Measurements from ENCODE around the gene SH3RF3.
"Not testable (repeated sequence)": the region's sequence is repeated elsewhere in the genome, so short reads cannot be mapped to it uniquely, and the experiment has no call there.

SH3RF3 gene

DNA sequence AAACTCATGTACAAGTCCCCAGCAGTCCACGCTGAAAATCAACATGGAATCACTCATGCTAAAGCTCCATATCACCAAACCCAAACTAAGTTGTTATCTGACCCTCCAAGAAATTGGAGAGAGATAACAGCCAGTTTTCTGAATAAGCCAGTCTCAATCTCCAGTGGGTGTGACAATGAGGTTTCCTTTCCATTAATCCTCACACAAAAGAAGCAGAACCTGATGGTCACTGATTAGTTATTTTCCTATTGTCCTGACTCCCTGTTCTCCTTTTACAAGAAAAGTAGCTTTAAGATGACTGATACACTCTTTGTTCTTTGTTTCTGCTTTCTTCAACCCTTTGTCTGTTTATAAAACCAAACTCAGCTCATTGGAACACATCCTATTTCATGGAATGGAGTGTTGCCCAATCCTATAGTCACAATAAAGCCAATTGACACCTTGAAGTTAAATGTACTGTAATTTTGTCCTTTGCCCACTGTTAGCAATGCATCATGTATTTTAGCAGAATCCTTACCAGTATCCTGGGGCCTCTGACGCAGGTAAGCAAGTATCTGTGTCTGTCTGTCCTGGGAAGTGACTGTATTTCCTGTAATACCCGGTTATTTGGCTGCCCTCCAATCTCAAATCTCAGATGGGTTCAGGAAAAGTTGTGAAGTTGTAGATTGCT is 30.6 kb upstream of the SH3RF3 start:
- Histone ChIP-seq H3K27me3 (ENCODE audit: low read depth) (no peaks in the 10 kb centered on the region), H3K36me3 (replicated peaks) (no peaks in the 10 kb centered on the region), H3K4me3 (no peak overlapping the region), H3K9me3 (no peaks in the 10 kb centered on the region), H3K4me1 (no peaks in the 10 kb centered on the region)
- peak in 1 of 2 experiments; percentile 6 for DNase-seq (ENCODE audit: low spot score in 2 of 2)
- in situ Hi-C loops (cut with MboI; ENCODE audit: low sequenced_read_pairs), result no loop called here

DNA sequence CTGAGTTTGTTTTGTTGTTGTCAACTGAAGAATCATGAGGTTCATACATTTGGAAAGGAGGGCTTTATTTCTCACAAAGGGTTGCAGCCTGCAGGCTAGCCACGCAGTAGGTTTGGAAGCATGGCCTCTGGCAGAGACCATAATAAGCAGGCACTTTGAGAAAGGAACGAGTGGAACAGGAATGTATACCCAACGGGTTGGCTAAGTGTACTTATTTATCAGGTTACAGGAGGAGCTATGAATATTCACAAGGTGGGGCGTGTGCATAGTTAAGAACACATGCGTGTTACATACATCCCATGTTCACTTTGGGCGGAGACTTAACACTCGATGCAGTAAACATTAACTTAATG is 30.1 kb upstream of the SH3RF3 start:
- in situ Hi-C loops (cut with MboI; ENCODE audit: low sequenced_read_pairs), result no loop called here
- Histone ChIP-seq H3K9me3 (no peaks in the 10 kb centered on the region), H3K4me1 (no peaks in the 10 kb centered on the region), H3K4me3 (no peak overlapping the region), H3K36me3 (replicated peaks) (no peaks in the 10 kb centered on the region), H3K27me3 (ENCODE audit: low read depth) (no peaks in the 10 kb centered on the region)
- no peak for DNase-seq (ENCODE audit: low spot score in 2 of 2)

DNA sequence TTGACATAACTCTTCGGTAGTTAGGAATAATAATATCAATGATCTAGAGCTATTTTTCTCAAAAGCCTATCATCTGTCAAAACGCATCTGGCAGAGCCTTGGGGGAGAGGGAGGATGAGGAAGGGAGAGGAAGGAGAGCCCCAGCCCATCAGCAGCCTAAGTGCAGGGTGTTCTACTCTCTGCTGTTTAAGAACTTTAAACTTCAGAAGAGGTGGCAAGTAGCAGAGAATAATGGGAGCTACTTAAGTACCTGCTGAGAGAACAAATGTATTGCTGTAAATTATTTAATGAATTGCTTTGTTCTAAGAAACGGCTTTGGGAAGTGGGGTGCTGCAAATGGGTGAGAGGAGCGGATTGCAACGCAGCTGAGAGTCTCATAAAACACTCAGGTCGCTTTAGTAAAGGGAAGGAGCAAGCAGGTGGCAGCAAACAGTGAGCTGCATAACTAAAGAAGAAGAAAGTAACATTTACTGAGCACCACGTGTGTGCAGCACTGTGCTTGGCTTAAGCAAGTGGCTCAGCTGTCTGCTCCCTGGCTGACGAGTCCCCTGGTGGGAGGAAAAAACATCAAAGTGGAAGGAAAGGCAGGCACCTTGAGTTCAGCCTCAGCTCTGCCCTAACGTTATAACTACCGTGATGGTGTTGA is 26.3 kb upstream of the SH3RF3 start:
- in situ Hi-C loops (cut with MboI; ENCODE audit: low sequenced_read_pairs), result no loop called here
- no peaks in the 10 kb centered on the region for H3K27me3 ChIP-seq (ENCODE audit: low read depth)
- no peaks in the 10 kb centered on the region for H3K4me1 ChIP-seq
- no peak for DNase-seq (ENCODE audit: low spot score in 2 of 2)
- H3K4me3 ChIP-seq, result no peak overlapping the region
- H3K36me3 ChIP-seq (replicated peaks), result no peaks in the 10 kb centered on the region
- no peaks in the 10 kb centered on the region for H3K9me3 ChIP-seq

GRCh38 chr2:109105113-109105512 is 23.9 kb upstream of the SH3RF3 start:
- no peaks in the 10 kb centered on the region for H3K36me3 ChIP-seq (replicated peaks)
- H3K27me3 ChIP-seq (ENCODE audit: low read depth), result no peaks in the 10 kb centered on the region
- DNase-seq (ENCODE audit: low spot score in 2 of 2), result no peak
- in situ Hi-C loops (cut with MboI; ENCODE audit: low sequenced_read_pairs), result no loop called here
- no peaks in the 10 kb centered on the region for H3K4me1 ChIP-seq
- H3K4me3 ChIP-seq, result no peak overlapping the region
- no peaks in the 10 kb centered on the region for H3K9me3 ChIP-seq

GRCh38 chr2:109108740-109109139 is 20.3 kb upstream of the SH3RF3 start:
- no peaks in the 10 kb centered on the region for H3K9me3 ChIP-seq
- H3K27me3 ChIP-seq (ENCODE audit: low read depth), result no peaks in the 10 kb centered on the region
- no peaks in the 10 kb centered on the region for H3K4me1 ChIP-seq
- DNase-seq (ENCODE audit: low spot score in 2 of 2), result no peak
- no peak overlapping the region for H3K4me3 ChIP-seq
- in situ Hi-C loops (cut with MboI; ENCODE audit: low sequenced_read_pairs), result no loop called here
- H3K36me3 ChIP-seq (replicated peaks), result no peaks in the 10 kb centered on the region

DNA sequence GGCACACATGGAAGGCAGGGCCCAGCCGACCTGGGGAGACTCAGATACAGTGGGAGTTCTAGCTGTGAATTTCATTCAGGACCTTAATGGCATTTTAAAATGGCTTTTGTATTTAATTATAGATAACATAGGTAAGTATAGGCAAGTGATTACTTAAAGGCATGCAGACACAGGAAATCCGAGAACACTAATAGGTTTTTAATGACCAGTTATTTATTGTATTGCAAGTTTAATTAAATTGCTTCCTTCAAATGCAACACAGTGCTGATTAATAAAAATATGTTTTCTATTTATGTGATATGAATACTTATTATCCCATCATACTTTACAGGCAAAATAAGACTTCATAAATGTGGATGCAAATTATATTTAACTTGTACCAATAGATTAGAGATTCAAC is 19.7 kb upstream of the SH3RF3 start:
- no peaks in the 10 kb centered on the region for H3K4me1 ChIP-seq
- H3K4me3 ChIP-seq, result no peak overlapping the region
- H3K36me3 ChIP-seq (replicated peaks), result no peaks in the 10 kb centered on the region
- no peaks in the 10 kb centered on the region for H3K27me3 ChIP-seq (ENCODE audit: low read depth)
- no peak for DNase-seq (ENCODE audit: low spot score in 2 of 2)
- in situ Hi-C loops (cut with MboI; ENCODE audit: low sequenced_read_pairs), result no loop called here
- H3K9me3 ChIP-seq, result no peaks in the 10 kb centered on the region

GRCh38 chr2:109110170-109110569 is 18.8 kb upstream of the SH3RF3 start:
- H3K36me3 ChIP-seq (replicated peaks), result no peaks in the 10 kb centered on the region
- DNase-seq (ENCODE audit: low spot score in 2 of 2), result no peak
- H3K4me3 ChIP-seq, result no peak overlapping the region
- no peaks in the 10 kb centered on the region for H3K4me1 ChIP-seq
- in situ Hi-C loops (cut with MboI; ENCODE audit: low sequenced_read_pairs), result no loop called here
- H3K27me3 ChIP-seq (ENCODE audit: low read depth), result no peaks in the 10 kb centered on the region
- no peaks in the 10 kb centered on the region for H3K9me3 ChIP-seq

- H3K9me3 ChIP-seq; H3K4me1 ChIP-seq; H3K4me3 ChIP-seq; DNase-seq (ENCODE audit: low spot score in 2 of 2); in situ Hi-C loops (cut with MboI; ENCODE audit: low sequenced_read_pairs); H3K27me3 ChIP-seq (ENCODE audit: low read depth); H3K36me3 ChIP-seq (replicated peaks): not testable (repeated sequence)
These were observed 11.8 kb upstream of the SH3RF3 start for GRCh38 chr2:109117181-109117580.

- in situ Hi-C loops (cut with MboI; ENCODE audit: low sequenced_read_pairs), result no loop called here
- Histone ChIP-seq H3K9me3 (no peaks in the 10 kb centered on the region), H3K4me1 (no peaks in the 10 kb centered on the region), H3K36me3 (replicated peaks) (no peaks in the 10 kb centered on the region), H3K27me3 (ENCODE audit: low read depth) (no peaks in the 10 kb centered on the region), H3K4me3 (no peak overlapping the region)
- no peak for DNase-seq (ENCODE audit: low spot score in 2 of 2)
These were observed 11.2 kb upstream of the SH3RF3 start for GRCh38 chr2:109117780-109118179.

DNA sequence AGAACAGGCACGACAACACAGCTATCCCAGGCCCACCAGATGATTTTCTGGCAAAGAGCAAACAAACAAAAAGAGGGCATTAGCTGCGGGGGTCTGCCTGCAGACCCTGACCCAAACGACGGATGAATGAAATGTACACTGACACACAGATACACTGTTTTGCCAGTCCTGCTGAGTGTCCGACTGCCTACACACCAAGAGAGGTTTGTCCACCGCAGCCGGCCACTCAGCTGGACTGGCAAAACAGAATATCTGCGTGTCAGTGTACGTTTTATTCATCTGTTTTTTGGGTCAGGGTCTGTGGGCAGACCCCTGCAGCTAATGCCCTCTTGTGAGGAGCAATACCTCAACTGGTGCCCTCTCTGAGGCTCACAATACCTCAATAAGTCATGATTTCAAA is 10.7 kb upstream of the SH3RF3 start:
- Histone ChIP-seq H3K4me1 (no peaks in the 10 kb centered on the region), H3K9me3 (no peaks in the 10 kb centered on the region), H3K27me3 (ENCODE audit: low read depth) (no peaks in the 10 kb centered on the region), H3K4me3 (no peak overlapping the region), H3K36me3 (replicated peaks) (no peaks in the 10 kb centered on the region)
- in situ Hi-C loops (cut with MboI; ENCODE audit: low sequenced_read_pairs), result no loop called here
- DNase-seq (ENCODE audit: low spot score in 2 of 2), result no peak

- Histone ChIP-seq H3K4me1 (no peaks in the 10 kb centered on the region), H3K36me3 (replicated peaks) (no peaks in the 10 kb centered on the region), H3K9me3 (no peaks in the 10 kb centered on the region), H3K4me3 (no peak overlapping the region), H3K27me3 (ENCODE audit: low read depth) (no peaks in the 10 kb centered on the region)
- in situ Hi-C loops (cut with MboI; ENCODE audit: low sequenced_read_pairs), result no loop called here
- no peak for DNase-seq (ENCODE audit: low spot score in 2 of 2)
These were observed 8.8 kb upstream of the SH3RF3 start for GRCh38 chr2:109120166-109120565.

DNA sequence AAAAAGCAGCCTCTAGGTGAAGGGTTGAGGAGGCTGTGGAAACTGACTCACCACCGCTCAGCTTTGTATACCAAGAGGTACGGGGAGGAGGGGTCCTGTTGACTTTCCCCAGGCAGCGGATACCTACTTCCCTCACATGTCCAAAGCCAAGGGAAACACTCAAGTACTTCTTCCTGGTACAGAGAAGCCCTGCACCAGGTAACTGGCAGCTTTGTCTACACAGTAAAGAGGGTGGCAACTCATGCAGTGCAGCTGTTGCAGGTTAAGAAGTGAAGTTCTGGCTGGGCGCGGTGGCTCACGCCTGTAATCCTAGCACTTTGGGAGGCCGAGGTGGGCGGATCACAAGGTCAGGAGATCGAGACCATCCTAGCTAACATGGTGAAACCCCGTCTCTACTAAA is 8.3 kb upstream of the SH3RF3 start:
- H3K4me3 ChIP-seq; H3K4me1 ChIP-seq; DNase-seq (ENCODE audit: low spot score in 2 of 2); H3K36me3 ChIP-seq (replicated peaks); H3K9me3 ChIP-seq; H3K27me3 ChIP-seq (ENCODE audit: low read depth); in situ Hi-C loops (cut with MboI; ENCODE audit: low sequenced_read_pairs): not testable (repeated sequence)

DNA sequence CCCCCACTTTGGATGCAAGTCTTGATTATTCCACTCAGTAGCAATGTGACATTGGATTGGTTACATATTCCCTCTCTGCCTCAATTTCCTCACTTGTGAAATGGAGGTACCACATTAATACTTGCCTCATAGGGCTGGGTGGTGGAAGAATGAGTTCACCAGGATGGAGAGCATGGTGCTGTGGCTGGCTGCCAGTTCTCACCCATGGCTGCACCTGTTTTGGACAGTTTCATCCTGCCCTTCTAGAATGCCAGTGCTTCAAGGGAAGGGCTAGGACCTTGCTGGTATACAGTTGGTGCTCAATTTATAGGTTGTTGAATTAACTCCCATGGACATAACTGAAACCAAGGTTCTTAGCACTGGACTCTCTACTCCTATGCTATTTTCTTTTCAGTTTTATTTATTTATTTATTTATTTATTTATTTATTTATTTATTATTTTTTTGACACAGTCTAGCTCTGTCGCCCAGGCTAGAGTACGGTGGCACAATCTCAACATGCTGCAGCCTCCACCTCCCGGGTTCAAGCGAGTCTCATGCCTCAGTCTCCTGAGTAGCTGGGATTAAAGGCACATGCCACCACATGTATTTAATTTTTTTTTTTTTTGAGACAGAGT is 5.3 kb upstream of the SH3RF3 start:
- DNase-seq (ENCODE audit: low spot score in 2 of 2), result no peak
- Histone ChIP-seq H3K27me3 (ENCODE audit: low read depth) (peaks cover 3% of the 10 kb centered on the region), H3K4me3 (no peak overlapping the region), H3K9me3 (no peaks in the 10 kb centered on the region), H3K36me3 (replicated peaks) (no peaks in the 10 kb centered on the region), H3K4me1 (no peaks in the 10 kb centered on the region)
- in situ Hi-C loops (cut with MboI; ENCODE audit: low sequenced_read_pairs), result no loop called here

GRCh38 chr2:109124982-109125592 is 3.9 kb upstream of the SH3RF3 start:
- Histone ChIP-seq H3K27me3 (ENCODE audit: low read depth) (peaks cover 15% of the 10 kb centered on the region), H3K36me3 (replicated peaks) (no peaks in the 10 kb centered on the region), H3K4me1 (no peaks in the 10 kb centered on the region), H3K9me3 (no peaks in the 10 kb centered on the region), H3K4me3 (no peak overlapping the region)
- in situ Hi-C loops (cut with MboI; ENCODE audit: low sequenced_read_pairs), result loop anchor here (5.0 kb wide), 1 partner anchor 382 kb away; no protein-coding TSS in a partner anchor
- no peak for DNase-seq (ENCODE audit: low spot score in 2 of 2)

Data from HAP-1 (cell line).